ENCODE results near the gene PHTF1.

The PHTF1 gene

DNA sequence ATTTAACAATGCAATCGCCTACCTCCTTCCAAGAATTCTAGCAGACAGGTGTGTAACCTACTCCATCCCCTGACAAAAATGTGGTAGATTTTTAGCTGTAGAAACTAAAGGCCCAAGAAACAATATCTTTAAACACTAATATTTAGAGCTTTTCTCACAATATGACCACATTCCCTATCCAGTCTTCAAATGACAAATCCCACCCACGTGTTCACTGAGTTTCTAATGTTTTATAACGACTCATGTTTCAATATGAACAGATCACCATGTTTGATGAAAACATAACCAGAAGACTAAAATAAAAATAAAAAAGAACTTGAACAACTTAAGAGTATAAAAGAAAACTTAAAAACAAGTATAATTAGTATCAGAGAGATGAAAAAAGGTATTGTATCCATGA lies 28.4 kb upstream of the PHTF1 start:
- Histone ChIP-seq H3K23ac (ENCODE audit: low read depth, low read length, poor library complexity) (no peak overlapping the region), H3K9ac (ENCODE audit: low read depth, low read length, poor library complexity) (no peak overlapping the region), H3K27me3 (ENCODE audit: control insufficient read depth in 3 of 3, insufficient read depth in 3 of 3, low read depth in 1 of 3, low read length in 3 of 3) (no peaks in the 10 kb centered on the region), H2BK15ac (ENCODE audit: low read length) (no peak overlapping the region), H2AFZ (ENCODE audit: low read length) (no peak overlapping the region), H4K8ac (ENCODE audit: low read depth, low read length) (no peak overlapping the region), H3K4me2 (ENCODE audit: insufficient read depth, low read length, poor library complexity, severe bottlenecking) (no peak overlapping the region), H3K14ac (ENCODE audit: low read length) (no peak overlapping the region), H2BK120ac (ENCODE audit: low read depth, low read length) (no peak overlapping the region), H4K91ac (ENCODE audit: low read depth, low read length, poor library complexity) (no peak overlapping the region), H3K4ac (ENCODE audit: low read length) (no peak overlapping the region), H2BK12ac (ENCODE audit: low read length) (no peak overlapping the region), H2AK5ac (ENCODE audit: low read depth, low read length) (no peak overlapping the region), H2BK5ac (ENCODE audit: low read length) (no peak overlapping the region), H3K18ac (ENCODE audit: low read length) (no peak overlapping the region), H3K9me3 (replicated peaks in 1 of 2; ENCODE audit: control insufficient read depth in 2 of 2, insufficient read depth in 1 of 2, low read depth in 1 of 2, low read length in 2 of 2) (peaks cover 0 to 8% of the 10 kb centered on the region in 2 donors), H3K36me3 (replicated peaks in 1 of 2; ENCODE audit: control insufficient read depth in 2 of 2, insufficient read depth in 2 of 2, low read length in 2 of 2) (peaks cover 0 to 48% of the 10 kb centered on the region in 2 donors), H3K27ac (replicated peaks; ENCODE audit: low read length) (no peak overlapping the region), H3K79me1 (ENCODE audit: low read depth, low read length) (no peaks in the 10 kb centered on the region), H3K4me3 (ENCODE audit: low read length in 2 of 2) (no peak overlapping the region), H3K4me1 (ENCODE audit: control insufficient read depth in 2 of 2, insufficient read depth in 1 of 2, low read depth in 1 of 2, low read length in 2 of 2) (peaks cover 0 to 4% of the 10 kb centered on the region in 2 donors)
- no peak for DNase-seq (ENCODE audit: low spot score)
- no CpG with 5 or more reads among the region's 3 CpGs for WGBS, 2 donors (ENCODE audit: extremely low coverage in 2 of 2, insufficient read length in 2 of 2, insufficient replicate concordance in 1 of 2)

DNA sequence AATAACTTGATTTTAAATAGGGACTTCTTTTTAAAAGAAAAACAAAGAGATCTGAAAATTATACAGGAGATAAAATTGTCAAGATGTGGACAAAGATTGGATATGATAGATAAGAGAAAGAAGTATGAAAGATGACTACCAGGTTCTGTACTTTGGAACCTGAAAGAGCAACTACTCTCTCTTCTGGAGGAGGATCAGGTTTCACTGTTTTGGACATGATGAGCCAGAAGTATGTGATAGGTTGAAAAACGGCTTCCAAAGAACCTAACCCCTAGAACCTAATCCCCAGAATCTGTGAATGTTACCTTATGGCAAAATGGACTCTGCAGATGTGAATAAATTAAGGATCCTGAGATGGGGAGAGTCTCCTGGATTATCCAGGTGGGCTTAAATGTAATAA lies 26.8 kb upstream of the PHTF1 start:
- no peak overlapping the region for H2BK15ac ChIP-seq (ENCODE audit: low read length)
- H3K4me2 ChIP-seq (ENCODE audit: insufficient read depth, low read length, poor library complexity, severe bottlenecking) = no peak overlapping the region
- H2BK5ac ChIP-seq (ENCODE audit: low read length) = no peak overlapping the region
- no peaks in the 10 kb centered on the region for H3K27me3 ChIP-seq (ENCODE audit: control insufficient read depth in 3 of 3, insufficient read depth in 3 of 3, low read depth in 1 of 3, low read length in 3 of 3)
- H3K23ac ChIP-seq (ENCODE audit: low read depth, low read length, poor library complexity) = no peak overlapping the region
- H4K91ac ChIP-seq (ENCODE audit: low read depth, low read length, poor library complexity) = no peak overlapping the region
- no CpG with 5 or more reads among the region's 1 CpG for WGBS, 2 donors (ENCODE audit: extremely low coverage in 2 of 2, insufficient read length in 2 of 2, insufficient replicate concordance in 1 of 2)
- no peak overlapping the region for H2AFZ ChIP-seq (ENCODE audit: low read length)
- H2BK12ac ChIP-seq (ENCODE audit: low read length) = no peak overlapping the region
- DNase-seq (ENCODE audit: low spot score) = no peak
- H3K27ac ChIP-seq (replicated peaks; ENCODE audit: low read length) = no peak overlapping the region
- H3K18ac ChIP-seq (ENCODE audit: low read length) = no peak overlapping the region
- H3K4ac ChIP-seq (ENCODE audit: low read length) = no peak overlapping the region
- no peak overlapping the region for H4K8ac ChIP-seq (ENCODE audit: low read depth, low read length)
- no peak overlapping the region for H2AK5ac ChIP-seq (ENCODE audit: low read depth, low read length)
- H3K9me3 ChIP-seq (replicated peaks in 1 of 2; ENCODE audit: control insufficient read depth in 2 of 2, insufficient read depth in 1 of 2, low read depth in 1 of 2, low read length in 2 of 2) = peaks cover 0 to 8% of the 10 kb centered on the region in 2 donors
- peaks cover 0 to 43% of the 10 kb centered on the region in 2 donors for H3K36me3 ChIP-seq (replicated peaks in 1 of 2; ENCODE audit: control insufficient read depth in 2 of 2, insufficient read depth in 2 of 2, low read length in 2 of 2)
- H2BK120ac ChIP-seq (ENCODE audit: low read depth, low read length) = no peak overlapping the region
- peaks cover 0 to 4% of the 10 kb centered on the region in 2 donors for H3K4me1 ChIP-seq (ENCODE audit: control insufficient read depth in 2 of 2, insufficient read depth in 1 of 2, low read depth in 1 of 2, low read length in 2 of 2)
- no peak overlapping the region for H3K9ac ChIP-seq (ENCODE audit: low read depth, low read length, poor library complexity)
- H3K14ac ChIP-seq (ENCODE audit: low read length) = no peak overlapping the region
- no peaks in the 10 kb centered on the region for H3K79me1 ChIP-seq (ENCODE audit: low read depth, low read length)
- no peak overlapping the region for H3K4me3 ChIP-seq (ENCODE audit: low read length in 2 of 2)

DNA sequence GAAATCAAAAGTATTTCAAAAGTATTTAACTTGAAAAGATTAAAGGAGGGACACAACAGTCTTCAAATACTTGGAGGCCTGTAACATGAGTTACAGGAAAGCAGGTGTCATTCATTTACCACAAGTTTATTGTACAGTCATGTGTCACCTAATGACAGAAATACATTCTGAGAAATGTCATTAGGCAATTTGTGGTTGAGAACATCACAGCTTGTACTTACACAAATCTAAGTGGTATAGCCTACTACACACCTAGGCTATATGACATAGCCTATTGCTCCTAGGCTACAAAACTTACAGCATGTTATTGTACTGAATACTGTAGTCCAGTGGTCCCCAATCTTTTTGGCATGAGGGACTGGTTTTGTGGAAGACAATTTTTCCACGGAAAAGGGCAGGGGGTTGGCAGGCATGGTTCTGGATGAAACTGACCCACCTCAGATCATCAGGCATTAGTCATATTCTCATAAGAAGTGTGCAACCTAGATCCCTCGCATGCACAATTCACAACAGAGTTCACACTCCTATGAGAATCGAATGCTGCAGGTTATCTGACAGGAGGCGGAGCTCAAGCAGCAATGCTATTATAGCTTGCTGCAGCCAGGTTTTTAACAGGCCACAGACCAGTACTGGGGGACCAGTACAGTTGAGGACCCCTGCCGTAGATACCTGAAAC lies 25.0 kb upstream of the PHTF1 start:
- DNase-seq (ENCODE audit: low spot score) = no peak
- Histone ChIP-seq H2AK5ac (ENCODE audit: low read depth, low read length) (no peak overlapping the region), H3K14ac (ENCODE audit: low read length) (no peak overlapping the region), H3K79me1 (ENCODE audit: low read depth, low read length) (no peaks in the 10 kb centered on the region), H3K23ac (ENCODE audit: low read depth, low read length, poor library complexity) (no peak overlapping the region), H2AFZ (ENCODE audit: low read length) (no peak overlapping the region), H3K9ac (ENCODE audit: low read depth, low read length, poor library complexity) (no peak overlapping the region), H2BK5ac (ENCODE audit: low read length) (no peak overlapping the region), H3K9me3 (replicated peaks in 1 of 2; ENCODE audit: control insufficient read depth in 2 of 2, insufficient read depth in 1 of 2, low read depth in 1 of 2, low read length in 2 of 2) (peaks cover 0 to 6% of the 10 kb centered on the region in 2 donors), H3K36me3 (replicated peaks in 1 of 2; ENCODE audit: control insufficient read depth in 2 of 2, insufficient read depth in 2 of 2, low read length in 2 of 2) (peaks cover 0 to 28% of the 10 kb centered on the region in 2 donors), H3K4me1 (ENCODE audit: control insufficient read depth in 2 of 2, insufficient read depth in 1 of 2, low read depth in 1 of 2, low read length in 2 of 2) (peaks cover 0 to 4% of the 10 kb centered on the region in 2 donors), H3K27me3 (ENCODE audit: control insufficient read depth in 3 of 3, insufficient read depth in 3 of 3, low read depth in 1 of 3, low read length in 3 of 3) (no peaks in the 10 kb centered on the region), H3K4ac (ENCODE audit: low read length) (no peak overlapping the region), H4K8ac (ENCODE audit: low read depth, low read length) (no peak overlapping the region), H2BK15ac (ENCODE audit: low read length) (no peak overlapping the region), H3K4me3 (ENCODE audit: low read length in 2 of 2) (no peak overlapping the region), H4K91ac (ENCODE audit: low read depth, low read length, poor library complexity) (no peak overlapping the region), H3K18ac (ENCODE audit: low read length) (no peak overlapping the region), H2BK120ac (ENCODE audit: low read depth, low read length) (no peak overlapping the region), H2BK12ac (ENCODE audit: low read length) (no peak overlapping the region), H3K27ac (replicated peaks; ENCODE audit: low read length) (no peak overlapping the region), H3K4me2 (ENCODE audit: insufficient read depth, low read length, poor library complexity, severe bottlenecking) (no peak overlapping the region)
- no CpG with 5 or more reads among the region's 5 CpGs for WGBS, 2 donors (ENCODE audit: extremely low coverage in 2 of 2, insufficient read length in 2 of 2, insufficient replicate concordance in 1 of 2)

DNA sequence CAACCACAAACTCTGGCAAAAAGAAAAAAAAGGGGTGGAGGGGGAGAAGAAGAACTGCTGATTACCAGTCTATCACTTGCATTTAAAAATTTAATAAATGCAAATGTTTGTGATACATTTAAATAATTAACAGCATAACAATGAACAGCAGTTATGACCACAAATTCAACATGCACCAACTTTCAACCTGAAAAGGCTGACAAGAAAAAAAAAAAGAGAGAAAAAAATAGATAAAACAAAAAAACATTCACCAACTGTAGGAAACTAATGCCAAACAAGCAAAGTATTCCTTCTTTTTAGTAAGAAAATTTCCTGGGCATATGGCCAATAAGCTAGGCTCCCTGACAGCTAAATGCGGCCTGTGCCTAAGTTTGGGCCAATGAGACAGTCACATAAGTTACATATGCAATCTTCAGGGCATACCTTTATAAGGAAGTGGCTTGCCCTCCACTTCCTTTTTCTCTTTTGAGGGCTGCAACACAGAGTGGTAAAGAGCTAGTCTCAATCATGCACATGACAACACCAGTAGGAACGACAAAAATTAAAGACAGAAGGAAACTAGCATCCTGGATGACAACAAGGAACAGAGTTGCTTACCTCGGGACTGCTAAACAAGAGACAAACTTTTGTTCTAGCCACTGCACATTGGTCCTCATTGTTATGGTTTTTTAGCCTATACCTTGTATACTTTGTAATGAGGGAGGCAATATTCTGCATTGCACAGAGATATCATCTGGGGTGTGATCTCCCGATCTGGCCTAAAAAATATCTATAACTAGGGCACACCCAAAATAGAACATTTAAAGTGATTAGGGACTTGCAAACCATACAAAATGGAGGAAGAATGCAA lies 24.2 kb upstream of the PHTF1 start:
- Histone ChIP-seq H2BK12ac (ENCODE audit: low read length) (no peak overlapping the region), H2BK120ac (ENCODE audit: low read depth, low read length) (no peak overlapping the region), H4K91ac (ENCODE audit: low read depth, low read length, poor library complexity) (no peak overlapping the region), H2BK5ac (ENCODE audit: low read length) (no peak overlapping the region), H3K14ac (ENCODE audit: low read length) (no peak overlapping the region), H3K18ac (ENCODE audit: low read length) (no peak overlapping the region), H2AFZ (ENCODE audit: low read length) (no peak overlapping the region), H3K23ac (ENCODE audit: low read depth, low read length, poor library complexity) (no peak overlapping the region), H4K8ac (ENCODE audit: low read depth, low read length) (no peak overlapping the region), H2AK5ac (ENCODE audit: low read depth, low read length) (no peak overlapping the region), H3K27me3 (ENCODE audit: control insufficient read depth in 3 of 3, insufficient read depth in 3 of 3, low read depth in 1 of 3, low read length in 3 of 3) (no peaks in the 10 kb centered on the region), H3K4me3 (ENCODE audit: low read length in 2 of 2) (no peak overlapping the region), H3K4me1 (ENCODE audit: control insufficient read depth in 2 of 2, insufficient read depth in 1 of 2, low read depth in 1 of 2, low read length in 2 of 2) (peaks cover 0 to 2% of the 10 kb centered on the region in 2 donors), H3K9me3 (replicated peaks in 1 of 2; ENCODE audit: control insufficient read depth in 2 of 2, insufficient read depth in 1 of 2, low read depth in 1 of 2, low read length in 2 of 2) (no peaks in the 10 kb centered on the region), H3K27ac (replicated peaks; ENCODE audit: low read length) (no peak overlapping the region), H2BK15ac (ENCODE audit: low read length) (no peak overlapping the region), H3K4ac (ENCODE audit: low read length) (no peak overlapping the region), H3K9ac (ENCODE audit: low read depth, low read length, poor library complexity) (no peak overlapping the region), H3K36me3 (replicated peaks in 1 of 2; ENCODE audit: control insufficient read depth in 2 of 2, insufficient read depth in 2 of 2, low read length in 2 of 2) (peaks cover 0 to 20% of the 10 kb centered on the region in 2 donors), H3K79me1 (ENCODE audit: low read depth, low read length) (no peaks in the 10 kb centered on the region), H3K4me2 (ENCODE audit: insufficient read depth, low read length, poor library complexity, severe bottlenecking) (no peak overlapping the region)
- WGBS, 2 donors (ENCODE audit: extremely low coverage in 2 of 2, insufficient read length in 2 of 2, insufficient replicate concordance in 1 of 2) = no CpG with 5 or more reads among the region's 4 CpGs
- no peak for DNase-seq (ENCODE audit: low spot score)

All from neuronal stem cell (in vitro differentiated cells).